ENCODE data around the gene PRKCI. TPM values are rescaled to one million over a fixed set of nuclear protein-coding genes. Genes with fewer than 3 reads are reported as not detected.

PRKCI gene
- total and polyA plus RNA-seq, 9 of the 15 experiments (the other 6 are each of a cell fraction or from before 2014, with no cell fraction given), result 10.5 to 43.2 (median 31.4) TPM

GRCh38 chr3:170302008-170302407 is 79.8 kb downstream of the PRKCI start (continued):
- TF ChIP-seq, protein P1, sequence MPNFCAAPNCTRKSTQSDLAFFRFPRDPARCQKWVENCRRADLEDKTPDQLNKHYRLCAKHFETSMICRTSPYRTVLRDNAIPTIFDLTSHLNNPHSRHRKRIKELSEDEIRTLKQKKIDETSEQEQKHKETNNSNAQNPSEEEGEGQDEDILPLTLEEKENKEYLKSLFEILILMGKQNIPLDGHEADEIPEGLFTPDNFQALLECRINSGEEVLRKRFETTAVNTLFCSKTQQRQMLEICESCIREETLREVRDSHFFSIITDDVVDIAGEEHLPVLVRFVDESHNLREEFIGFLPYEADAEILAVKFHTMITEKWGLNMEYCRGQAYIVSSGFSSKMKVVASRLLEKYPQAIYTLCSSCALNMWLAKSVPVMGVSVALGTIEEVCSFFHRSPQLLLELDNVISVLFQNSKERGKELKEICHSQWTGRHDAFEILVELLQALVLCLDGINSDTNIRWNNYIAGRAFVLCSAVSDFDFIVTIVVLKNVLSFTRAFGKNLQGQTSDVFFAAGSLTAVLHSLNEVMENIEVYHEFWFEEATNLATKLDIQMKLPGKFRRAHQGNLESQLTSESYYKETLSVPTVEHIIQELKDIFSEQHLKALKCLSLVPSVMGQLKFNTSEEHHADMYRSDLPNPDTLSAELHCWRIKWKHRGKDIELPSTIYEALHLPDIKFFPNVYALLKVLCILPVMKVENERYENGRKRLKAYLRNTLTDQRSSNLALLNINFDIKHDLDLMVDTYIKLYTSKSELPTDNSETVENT (CRISPR knock-in tag; IDR thresholded peaks at IDR 0.05), result no peak
- TF ChIP-seq, protein P2, sequence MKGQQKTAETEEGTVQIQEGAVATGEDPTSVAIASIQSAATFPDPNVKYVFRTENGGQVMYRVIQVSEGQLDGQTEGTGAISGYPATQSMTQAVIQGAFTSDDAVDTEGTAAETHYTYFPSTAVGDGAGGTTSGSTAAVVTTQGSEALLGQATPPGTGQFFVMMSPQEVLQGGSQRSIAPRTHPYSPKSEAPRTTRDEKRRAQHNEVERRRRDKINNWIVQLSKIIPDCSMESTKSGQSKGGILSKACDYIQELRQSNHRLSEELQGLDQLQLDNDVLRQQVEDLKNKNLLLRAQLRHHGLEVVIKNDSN (CRISPR knock-in tag; IDR thresholded peaks at IDR 0.05), result no peak
- TF ChIP-seq NFYB (IDR thresholded peaks at IDR 0.05; ENCODE audit: extremely low read depth, insufficient read length), result no peak
- TF ChIP-seq, protein P3, sequence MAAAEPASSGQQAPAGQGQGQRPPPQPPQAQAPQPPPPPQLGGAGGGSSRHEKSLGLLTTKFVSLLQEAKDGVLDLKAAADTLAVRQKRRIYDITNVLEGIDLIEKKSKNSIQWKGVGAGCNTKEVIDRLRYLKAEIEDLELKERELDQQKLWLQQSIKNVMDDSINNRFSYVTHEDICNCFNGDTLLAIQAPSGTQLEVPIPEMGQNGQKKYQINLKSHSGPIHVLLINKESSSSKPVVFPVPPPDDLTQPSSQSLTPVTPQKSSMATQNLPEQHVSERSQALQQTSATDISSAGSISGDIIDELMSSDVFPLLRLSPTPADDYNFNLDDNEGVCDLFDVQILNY (CRISPR knock-in tag; IDR thresholded peaks at IDR 0.05), result no peak
- no peak for TF ChIP-seq GTF2F1 (IDR thresholded peaks at IDR 0.05; ENCODE audit: low read depth, low read length)
- no peak for TF ChIP-seq TBL1XR1 (IDR thresholded peaks at IDR 0.05; ENCODE audit: low read length in 2 of 2)
- TF ChIP-seq SPI1 (IDR thresholded peaks at IDR 0.05; ENCODE audit: borderline replicate concordance, low read depth, low read length), result no peak
- no peak for TF ChIP-seq STAT5B (CRISPR knock-in tag; IDR thresholded peaks at IDR 0.05)
- TF ChIP-seq SLC30A9 (CRISPR knock-in tag; IDR thresholded peaks at IDR 0.05), result no peak
- no peak for TF ChIP-seq MTA2 (IDR thresholded peaks at IDR 0.05; ENCODE audit: low read depth)

Measured in K562 (cell line).